ENCODE measurements around the gene SELENON.

SELENON gene, protein sequence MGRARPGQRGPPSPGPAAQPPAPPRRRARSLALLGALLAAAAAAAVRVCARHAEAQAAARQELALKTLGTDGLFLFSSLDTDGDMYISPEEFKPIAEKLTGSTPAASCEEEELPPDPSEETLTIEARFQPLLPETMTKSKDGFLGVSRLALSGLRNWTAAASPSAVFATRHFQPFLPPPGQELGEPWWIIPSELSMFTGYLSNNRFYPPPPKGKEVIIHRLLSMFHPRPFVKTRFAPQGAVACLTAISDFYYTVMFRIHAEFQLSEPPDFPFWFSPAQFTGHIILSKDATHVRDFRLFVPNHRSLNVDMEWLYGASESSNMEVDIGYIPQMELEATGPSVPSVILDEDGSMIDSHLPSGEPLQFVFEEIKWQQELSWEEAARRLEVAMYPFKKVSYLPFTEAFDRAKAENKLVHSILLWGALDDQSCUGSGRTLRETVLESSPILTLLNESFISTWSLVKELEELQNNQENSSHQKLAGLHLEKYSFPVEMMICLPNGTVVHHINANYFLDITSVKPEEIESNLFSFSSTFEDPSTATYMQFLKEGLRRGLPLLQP

DNA sequence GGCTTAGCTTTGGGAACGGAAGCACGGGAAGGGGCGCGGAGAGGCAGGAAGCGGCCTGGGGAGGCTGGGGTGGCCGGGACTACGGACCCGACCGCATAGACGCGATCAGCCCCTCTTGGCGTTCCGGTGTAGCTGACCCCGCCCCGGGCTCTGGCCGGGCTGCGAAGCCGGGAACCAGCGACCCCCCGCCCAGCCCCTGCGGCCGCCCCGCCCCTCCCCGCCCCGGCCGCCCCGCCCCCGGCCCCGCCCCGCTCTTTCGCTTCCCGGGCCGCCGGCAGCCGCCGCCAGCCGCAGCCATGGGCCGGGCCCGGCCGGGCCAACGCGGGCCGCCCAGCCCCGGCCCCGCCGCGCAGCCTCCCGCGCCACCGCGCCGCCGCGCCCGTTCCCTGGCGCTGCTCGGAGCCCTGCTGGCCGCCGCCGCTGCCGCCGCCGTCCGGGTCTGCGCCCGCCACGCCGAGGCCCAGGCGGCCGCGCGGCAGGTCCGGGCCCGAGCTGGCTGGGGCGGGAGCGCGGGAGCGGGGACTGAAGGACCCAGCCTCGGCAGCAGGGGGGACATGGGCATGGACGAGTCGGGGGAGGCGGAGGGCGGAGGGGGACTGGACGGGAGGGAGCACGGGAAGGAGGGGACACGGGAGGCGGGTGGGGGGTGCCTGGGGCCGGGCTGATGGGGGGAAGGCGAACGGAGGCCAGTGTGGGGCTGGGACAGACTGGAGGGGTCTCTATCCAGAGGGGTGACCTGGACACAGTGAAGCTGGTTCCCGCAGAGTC is at the start of gene SELENON:
Gene SELENON, plus strand, starts transcription at position 259 of the 768 bp plus-strand sequence. Its CDS starts 38 bp downstream, at position 297.
- DNase-seq: peak in 4 of 6 experiments; percentile 17 to 47 (median 31)

DNA sequence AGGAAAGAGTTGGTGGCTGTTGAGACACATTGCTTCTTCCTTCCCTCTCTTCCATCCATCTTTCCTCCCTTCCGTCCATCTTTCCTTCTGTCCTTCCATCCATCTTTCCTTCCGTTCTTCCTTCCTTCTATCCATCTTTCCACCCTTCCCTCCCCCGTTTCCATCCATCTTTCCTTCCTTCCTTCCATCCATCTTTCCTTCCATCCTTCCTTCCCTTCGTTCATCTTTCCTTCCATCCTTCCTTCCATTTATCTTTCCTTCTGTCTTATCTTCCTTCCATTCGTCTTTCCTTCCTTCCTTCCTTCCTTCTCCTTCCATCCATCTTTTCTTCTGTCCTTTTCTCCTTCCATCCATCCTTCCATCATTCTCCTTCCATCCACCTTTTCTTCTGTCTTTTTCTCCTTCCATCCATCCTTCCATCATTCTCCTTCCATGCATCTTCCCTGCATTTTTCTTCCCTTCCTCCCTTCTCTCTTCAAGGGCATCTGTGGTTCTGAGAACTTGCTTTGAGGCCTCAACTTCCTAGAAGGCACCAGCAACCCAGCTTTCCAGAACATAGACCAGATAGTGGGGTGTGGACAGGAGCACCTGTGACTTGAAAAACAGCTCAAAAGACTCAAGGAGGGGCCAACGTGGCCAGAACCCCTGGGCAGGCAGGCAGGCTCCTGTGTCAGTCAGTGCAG is 48.9 kb upstream of the SELENON start:
- no peak for DNase-seq

DNA sequence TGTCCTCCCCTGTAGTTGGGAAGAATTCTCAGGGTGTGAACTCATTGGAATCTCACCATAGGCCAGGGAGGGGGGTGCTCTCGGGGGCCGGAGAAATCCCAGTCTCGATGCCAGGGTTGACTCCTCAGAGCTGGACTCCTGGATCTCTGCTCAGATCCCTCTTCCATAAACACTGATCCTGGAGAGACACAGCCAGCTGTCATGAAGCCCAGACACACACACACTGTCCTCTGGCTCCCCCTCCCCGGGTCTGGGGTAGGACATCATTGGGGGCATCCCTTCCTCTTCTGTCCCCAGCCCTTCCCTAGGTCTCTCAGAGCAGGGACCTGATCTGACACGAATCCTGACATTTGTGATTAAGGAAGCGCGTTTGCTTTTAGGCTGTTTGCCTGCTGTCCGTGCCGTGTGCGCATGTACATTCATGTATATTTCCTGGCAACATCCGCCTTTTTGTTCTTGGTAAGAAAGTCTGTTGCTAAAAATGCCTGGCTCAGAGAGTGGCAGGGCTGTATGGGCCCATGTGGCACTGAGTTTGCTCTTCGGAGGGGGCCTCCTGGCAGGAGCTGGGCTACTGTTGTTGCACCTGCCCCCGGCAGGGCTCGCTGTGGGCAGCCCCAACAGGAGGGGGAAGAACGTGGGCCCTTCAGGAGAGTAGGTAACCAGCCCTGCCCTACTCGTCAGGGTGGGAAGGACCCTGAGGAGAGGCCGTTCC is 45.4 kb upstream of the SELENON start:
- peak; percentile 26 to 68 (median 52) for DNase-seq

DNA sequence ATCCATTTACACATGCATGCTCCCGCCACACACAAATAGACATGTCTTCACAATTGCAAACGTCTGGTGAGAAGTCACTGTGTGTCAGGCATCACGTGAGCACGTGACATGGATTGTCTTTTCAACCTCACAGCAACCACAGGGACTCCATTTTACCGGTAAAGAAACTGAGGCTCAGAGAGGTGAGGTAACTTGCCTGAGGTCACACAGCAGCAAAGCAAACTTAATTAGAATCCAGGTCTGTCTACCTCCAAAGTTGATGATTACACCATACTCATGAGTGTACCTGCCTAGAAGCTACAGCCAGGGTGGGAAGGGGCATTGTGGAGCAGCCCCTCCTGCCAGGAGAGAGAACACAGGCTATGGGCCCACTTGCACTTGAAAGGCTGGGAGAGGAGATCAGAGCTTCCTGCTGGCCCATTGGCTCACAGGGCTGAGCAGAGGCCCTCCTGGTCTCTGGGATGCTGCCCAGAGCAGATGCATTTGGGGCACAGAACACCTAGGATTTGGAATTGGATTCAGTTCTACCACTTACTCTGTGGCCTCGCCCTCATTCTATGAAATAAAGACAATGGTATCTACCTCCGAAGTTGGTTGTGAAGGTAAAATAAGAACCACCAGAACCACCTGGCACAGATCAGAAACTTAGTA is 44.4 kb upstream of the SELENON start:
- no peak for DNase-seq

DNA sequence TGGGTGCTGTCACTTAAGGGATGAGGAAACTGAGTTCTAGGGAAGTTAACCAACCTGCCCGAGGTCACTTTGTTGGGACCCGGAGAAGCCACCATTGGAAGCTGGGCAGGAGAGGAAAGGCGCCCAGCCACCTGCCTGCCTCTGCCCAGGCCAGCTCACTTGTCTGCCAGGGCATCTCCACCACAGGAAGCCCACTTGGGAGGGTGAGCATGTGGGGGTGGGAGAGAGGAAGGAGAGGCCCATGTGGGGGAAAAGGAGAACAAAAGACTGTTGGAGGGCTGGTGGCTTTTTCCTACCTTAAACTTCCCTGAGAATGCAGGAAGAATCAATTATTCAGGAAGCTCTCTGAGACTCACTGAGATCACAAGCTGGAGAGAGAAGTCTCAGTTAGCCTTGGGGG is 43.8 kb upstream of the SELENON start:
- DNase-seq: no peak

DNA sequence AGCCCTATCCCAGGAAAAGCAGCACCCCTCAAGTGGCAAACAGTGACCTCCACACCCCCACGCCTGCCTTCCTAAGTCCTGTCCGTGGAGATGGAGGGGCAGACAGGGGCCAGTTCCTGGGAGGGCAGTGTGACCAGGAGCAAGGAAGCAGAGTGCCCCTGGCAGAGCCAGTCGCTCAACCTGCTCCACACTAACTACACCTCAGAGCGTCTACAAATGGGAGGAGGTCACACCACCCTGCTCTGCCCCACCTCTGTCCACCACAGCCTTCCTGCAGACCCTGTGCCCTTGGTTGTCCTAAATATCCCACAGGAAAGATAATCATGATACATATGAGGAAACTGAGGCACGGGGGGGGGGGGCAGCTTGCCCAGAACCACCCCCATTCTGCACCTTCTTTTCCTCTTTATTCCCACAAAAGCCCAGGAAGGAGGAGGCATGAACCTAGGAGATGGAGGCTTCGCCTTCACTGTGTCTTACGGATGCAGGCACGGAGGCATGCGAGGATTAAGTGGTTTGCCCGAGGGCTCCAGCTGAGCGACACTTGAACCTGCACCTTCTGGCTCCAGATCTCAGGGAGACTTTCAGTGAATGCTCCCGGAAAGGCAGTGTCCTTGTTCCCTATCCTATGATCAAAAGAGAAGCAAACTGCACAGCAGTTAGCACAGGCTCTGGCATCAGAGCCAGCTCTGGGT is 42.7 kb upstream of the SELENON start:
- DNase-seq: no peak

DNA sequence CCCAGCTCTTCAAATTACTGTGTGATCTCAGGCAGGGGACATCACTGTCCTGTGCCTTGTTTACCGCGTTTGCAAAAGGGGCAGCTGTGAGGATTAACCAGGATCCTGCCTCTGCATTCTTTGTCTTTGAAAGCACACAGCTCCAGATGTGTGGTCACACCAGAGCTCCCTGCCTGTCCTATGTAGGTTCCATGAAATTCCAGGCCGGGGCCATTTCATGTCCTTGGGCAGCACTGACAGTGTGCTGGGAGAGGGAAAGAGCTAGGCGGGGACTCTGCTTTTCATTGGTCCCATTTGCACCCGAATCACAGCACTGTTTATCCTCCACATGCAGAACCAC is 42.2 kb upstream of the SELENON start:
- no peak for DNase-seq

DNA sequence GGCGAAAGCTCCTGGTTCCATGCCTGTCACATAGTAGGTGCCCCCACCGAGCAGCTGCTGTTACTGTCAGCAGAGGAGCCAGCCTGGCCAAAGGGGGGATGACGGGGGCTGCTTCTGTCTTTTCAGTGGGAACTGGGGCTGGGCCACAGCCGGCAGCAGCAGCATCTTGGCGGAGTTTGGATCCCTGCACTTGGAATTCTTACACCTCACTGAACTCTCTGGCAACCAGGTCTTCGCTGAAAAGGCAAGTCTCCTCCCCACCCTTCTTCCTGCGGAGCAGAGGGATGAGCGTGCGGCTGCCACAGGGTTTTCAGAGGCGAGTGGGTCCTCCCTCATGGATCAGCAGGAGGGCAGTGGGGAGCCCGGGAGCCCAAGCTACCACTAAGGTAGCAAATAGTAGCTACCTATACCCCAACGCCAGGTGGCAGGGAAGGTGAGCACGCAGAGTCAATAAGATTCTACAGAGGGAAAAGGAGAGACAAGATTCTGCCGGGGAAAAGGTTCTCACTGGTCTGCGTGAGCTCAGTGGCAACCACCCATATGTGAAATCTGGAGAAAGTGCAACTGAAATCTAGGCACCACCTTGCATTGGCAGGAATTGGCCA is 41.4 kb upstream of the SELENON start:
- no peak for DNase-seq

DNA sequence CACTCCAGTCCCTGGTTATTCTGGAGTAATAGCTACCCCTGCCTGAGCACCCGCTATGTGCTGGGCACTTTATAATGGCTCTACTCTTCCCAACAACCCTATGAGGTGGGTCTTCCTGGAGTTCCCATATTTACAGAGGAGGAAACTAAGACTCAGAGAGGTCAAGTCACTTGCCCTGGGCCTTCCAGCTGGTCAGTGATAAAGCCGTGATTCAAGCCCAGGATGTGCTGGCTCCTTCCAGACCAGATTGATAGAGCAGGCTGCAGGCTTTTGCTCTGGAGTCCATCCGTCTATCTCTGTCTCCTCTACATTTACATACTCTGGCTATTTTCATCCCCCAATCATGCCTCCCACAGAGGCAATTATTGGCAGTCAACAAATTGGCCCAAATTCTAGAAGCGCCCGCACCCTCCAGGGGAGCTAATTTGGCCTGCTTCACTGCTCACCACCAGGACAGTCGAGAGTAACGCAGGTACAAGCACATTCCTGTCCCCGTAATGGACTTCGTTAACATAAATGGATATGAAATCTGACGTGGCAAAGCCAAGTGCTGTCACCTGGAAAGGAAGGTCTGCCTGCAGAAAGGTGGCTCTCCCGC is 39.8 kb upstream of the SELENON start:
- no peak for DNase-seq

DNA sequence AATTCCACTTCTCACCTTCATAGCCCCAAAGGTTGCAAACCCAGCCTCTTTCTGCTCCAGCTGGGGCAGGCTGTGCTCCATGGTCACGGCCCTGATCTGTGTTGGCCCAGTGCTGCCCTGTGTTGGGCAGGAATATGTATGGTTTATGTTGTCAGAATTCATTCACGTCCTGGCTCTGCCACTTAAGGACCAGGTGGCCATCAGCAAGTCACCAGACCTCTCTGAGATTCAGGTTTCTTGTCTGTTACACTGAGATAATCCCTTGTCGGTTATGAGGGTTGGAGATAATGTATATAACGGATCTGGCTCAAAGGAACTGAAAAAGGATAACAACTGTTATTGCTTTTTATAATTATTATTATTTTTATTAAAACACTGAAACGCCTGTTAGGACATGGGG is 39.1 kb upstream of the SELENON start:
- DNase-seq: no peak

DNA sequence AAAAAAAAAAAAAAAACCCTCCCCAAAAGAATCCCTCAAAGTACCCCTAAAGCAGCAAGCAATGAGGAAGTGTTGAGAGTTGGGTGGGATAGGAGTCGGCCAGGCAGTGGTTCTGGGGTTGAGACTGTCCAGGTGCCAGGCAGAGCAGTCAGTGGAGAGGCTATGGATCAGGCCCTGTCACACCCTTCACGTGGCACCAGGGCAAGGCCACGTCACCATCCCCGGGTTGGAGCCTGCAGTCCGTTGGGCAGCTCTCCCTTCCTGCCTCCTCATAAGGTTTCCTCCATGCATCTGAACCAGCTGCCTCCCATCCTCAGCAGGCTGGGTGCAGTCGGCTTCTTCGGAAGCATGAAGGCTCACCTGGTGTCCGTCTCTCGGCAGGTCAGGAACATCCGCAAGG is 36.5 kb upstream of the SELENON start:
- no peak for DNase-seq

DNA sequence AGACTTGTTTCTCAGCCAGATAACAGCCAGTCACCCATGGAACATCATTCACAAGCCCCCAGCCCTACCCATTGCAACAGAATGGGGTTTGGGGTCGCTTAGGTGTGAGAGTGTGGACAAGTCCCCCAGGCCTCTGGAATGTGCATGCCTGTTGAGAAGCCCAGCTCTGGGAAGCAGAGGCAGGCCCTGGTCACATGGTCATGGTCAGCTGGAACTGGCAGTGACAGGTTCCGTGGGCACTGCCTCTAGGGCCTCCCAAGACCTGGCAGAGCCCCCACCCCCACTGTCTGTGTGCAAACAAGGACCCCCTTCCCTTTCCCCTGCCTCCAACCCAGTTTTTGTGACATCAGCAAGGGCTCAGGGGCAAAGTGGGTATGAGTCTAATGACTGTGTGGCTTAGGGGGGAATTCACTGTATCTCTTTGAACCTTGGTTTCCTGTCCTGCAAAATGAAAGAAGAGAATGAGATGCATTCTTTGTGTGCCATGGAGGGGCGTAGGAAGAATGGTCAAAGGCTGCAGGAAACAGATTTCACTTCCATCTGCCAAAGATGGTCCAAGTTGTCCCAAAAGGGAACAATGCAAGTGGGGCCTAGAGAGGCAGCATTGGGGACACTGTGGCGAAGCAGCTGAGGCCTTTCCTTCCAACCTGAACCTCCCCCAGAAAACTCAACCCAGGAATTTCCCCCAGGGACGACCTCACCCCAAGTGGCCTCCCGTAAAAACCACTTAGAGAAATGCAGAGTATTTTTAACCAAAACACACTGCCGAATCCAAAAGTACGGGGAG is 34.7 kb upstream of the SELENON start:
- DNase-seq: no peak

DNA sequence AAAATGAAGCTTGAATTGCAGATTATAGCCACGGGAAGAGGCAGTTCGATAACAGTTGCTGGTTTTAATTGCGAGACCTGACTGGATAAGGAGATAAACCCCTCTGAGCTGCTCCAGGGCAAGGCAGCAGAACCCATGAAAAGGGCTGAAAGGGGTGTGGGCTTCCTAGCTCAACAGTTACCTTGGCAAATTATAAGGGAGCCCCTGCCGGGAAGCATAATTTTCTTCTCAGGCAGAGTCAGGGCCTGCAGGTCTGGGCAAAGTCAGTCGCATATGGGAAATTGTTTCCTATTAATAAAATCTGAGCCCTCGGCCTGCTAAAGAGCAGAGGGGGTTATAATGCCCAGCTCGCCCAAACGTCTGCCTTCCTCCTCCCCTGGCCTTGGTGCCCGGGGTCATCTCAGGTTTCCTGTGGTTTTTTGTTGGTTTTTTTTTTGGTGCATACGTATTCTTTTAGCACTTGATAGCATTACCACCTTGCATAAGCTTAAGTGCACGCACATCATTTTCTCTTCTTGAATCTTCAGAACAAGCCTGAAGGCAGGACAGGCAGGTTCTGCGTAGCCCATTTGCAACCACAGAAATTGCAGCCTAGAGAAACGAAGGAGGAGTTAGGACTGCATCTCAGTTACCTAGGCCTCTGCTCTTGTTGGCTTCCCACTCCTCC is 33.9 kb upstream of the SELENON start:
- DNase-seq: peak in 3 of 6 experiments; percentile 24 to 44 (median 36)

DNA sequence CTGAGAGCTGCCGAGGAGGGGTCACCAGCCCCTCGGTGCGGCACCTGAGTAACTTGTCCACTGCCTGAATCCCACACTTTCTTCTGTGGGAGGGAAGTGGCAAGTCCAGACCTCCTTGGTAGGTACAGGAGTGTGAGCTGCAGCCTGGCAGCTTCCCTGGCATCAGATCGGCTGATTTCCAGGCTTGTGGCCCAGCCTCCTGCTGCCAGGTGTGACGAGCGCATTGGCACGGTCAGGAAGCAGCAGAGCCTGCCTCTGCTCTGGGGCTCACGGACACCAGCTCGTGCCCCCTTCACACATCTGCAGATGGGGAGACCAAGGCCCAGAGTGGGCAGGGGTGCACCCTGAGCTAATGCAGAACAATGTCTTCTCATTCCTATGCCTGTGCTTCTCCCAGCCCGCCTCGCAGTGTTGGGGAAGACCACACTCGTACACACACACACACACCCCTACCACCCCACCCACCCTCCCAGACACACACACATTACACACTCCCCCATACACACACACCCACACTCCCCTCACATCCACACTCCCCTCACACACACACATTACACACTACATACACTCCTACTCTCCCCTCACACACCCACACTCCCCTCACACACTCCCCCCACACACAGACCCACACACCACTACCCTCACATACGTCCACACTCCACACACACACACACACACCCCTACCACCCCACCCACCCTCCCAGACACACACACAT is 33.1 kb upstream of the SELENON start:
- DNase-seq: no peak

DNA sequence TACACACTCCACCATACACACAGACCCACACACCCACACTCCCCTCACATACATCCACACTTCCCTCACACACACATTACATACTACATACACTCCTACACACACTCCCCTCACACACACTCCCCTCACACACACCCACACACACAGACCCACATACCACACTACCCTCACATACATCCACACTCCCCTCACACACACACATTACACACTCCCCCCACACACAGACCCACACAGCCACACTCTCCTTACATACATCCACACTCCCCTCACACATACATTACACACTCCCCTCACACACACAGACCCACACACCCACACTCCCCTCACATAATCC is 32.6 kb upstream of the SELENON start:
- no peak for DNase-seq

DNA sequence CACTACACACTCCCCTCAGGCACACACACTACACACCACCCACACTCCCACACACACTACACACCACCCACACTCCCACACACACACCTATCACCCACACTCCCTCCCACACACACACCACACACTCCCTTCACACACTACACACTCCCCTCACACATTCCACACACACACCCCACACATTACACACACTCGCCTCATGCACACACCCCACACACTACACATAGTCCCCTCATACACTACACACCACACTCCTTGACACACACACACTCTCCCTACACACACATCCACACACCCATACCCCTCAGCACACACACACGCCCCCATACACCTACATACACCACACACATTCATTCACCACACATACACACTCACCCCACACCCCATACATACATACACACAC is 31.0 kb upstream of the SELENON start:
- no peak for DNase-seq

DNA sequence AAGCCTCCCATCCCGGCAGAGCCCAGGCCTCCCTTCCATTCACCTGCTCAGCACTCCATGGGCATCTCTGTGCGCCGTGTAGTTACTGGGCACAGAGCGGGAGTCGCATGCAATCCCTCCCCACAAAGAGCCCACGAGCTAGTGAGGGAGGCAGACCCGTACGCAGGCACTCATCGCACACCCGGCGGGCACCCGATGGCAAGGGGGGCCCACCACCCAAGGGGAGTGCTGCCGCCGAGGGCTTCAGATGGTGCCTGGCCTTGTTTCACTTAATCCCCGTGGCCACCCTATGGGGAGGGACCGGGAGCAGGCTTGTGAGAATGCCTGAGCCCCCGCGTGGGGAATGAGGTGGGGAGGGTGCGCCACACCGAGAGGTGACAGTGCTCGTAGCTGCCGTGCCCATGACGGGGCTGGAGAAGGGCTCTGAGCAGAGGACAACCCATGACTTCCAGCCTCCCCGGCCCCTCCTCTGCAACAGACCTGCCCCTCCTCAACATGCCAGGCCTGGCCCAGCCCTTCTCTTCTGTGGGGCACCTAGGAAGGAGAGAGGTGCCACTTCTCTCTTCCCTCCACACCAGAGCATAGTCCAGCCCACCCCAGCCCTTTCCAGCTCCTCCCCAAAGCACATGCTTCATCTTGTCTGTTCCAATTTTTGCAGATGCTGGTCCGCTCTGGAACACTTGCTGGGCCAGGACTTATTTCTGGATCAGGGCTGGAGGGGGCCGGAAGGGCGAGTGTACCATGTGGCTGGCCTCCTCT is 30.2 kb upstream of the SELENON start:
- no peak for DNase-seq

Measured in stimulated activated naive CD4-positive, alpha-beta T cell (primary cell).